GM18526 (cell line): Measurements from ENCODE around the gene MPP2.

Source experiments
- POLR2A ChIP-seq: IDR thresholded peaks from 3 replicates; pipeline ENCODE4 v1.6.1; 2011; ENCODE audit not compliant: insufficient read length; ENCODE audit errors: extremely low read depth

The MPP2 gene

GRCh38 chr17:43873815-43874214 is 33.5 kb downstream of the MPP2 start:
- no peak for TF ChIP-seq POLR2A

GRCh38 chr17:43873091-43873490 is 34.2 kb downstream of the MPP2 start:
- no peak for TF ChIP-seq POLR2A

GRCh38 chr17:43871946-43872690 is 35.2 kb downstream of the MPP2 start:
- TF ChIP-seq POLR2A = no peak

GRCh38 chr17:43868226-43868994 is 38.9 kb downstream of the MPP2 start:
- no peak for TF ChIP-seq POLR2A

GRCh38 chr17:43864161-43864984 is 43.0 kb downstream of the MPP2 start:
- TF ChIP-seq POLR2A = no peak

- TF ChIP-seq POLR2A = no peak
Observed at GRCh38 chr17:43861960-43862359, 45.4 kb downstream of the MPP2 start.

GRCh38 chr17:43860927-43861622 is 46.3 kb downstream of the MPP2 start:
- TF ChIP-seq POLR2A = no peak

GRCh38 chr17:43860077-43860725 is 47.1 kb downstream of the MPP2 start:
- no peak for TF ChIP-seq POLR2A

- no peak for TF ChIP-seq POLR2A
Observed at GRCh38 chr17:43857957-43858600, 49.3 kb downstream of the MPP2 start.

- no peak for TF ChIP-seq POLR2A
Observed at GRCh38 chr17:43857141-43857540, 50.2 kb downstream of the MPP2 start.

GRCh38 chr17:43856141-43856540 is 51.2 kb downstream of the MPP2 start:
- no peak for TF ChIP-seq POLR2A

- no peak for TF ChIP-seq POLR2A
Observed at GRCh38 chr17:43855061-43855460, 52.3 kb downstream of the MPP2 start.

GRCh38 chr17:43854498-43854897 is 52.8 kb downstream of the MPP2 start:
- no peak for TF ChIP-seq POLR2A

GRCh38 chr17:43853546-43853945 is 53.8 kb downstream of the MPP2 start:
- TF ChIP-seq POLR2A = no peak
